Osteocyte (in vitro differentiated cells): ENCODE results near the gene RSPO3. TPM values are rescaled to one million over a fixed set of nuclear protein-coding genes. Genes with fewer than 3 reads are reported as not detected.

ENCODE experiments used
- DNase-seq: peaks from one replicate; pipeline ENCODE4 v3.0.0; 2021; ENCODE audit warnings: mixed read lengths; ENCODE audit not compliant: unreplicated experiment; ENCODE audit errors: extremely low spot score
- H3K27ac Mint-ChIP-seq: one replicate; pipeline ENCODE4 v1.8.0; 2021; ENCODE audit warnings: mild to moderate bottlenecking, mixed read lengths; ENCODE audit not compliant: unreplicated experiment
- H3K27me3 Mint-ChIP-seq: one replicate; pipeline ENCODE4 v1.8.0; 2021; ENCODE audit warnings: mixed read lengths; ENCODE audit not compliant: unreplicated experiment
- H3K36me3 Mint-ChIP-seq: one replicate; pipeline ENCODE4 v1.8.0; 2021; ENCODE audit warnings: mixed read lengths; ENCODE audit not compliant: unreplicated experiment
- H3K4me1 Mint-ChIP-seq: one replicate; pipeline ENCODE4 v1.8.0; 2021; ENCODE audit warnings: mixed read lengths; ENCODE audit not compliant: unreplicated experiment
- H3K4me3 Mint-ChIP-seq: one replicate; pipeline ENCODE4 v1.8.0; 2021; ENCODE audit warnings: mild to moderate bottlenecking, moderate library complexity, mixed read lengths; ENCODE audit not compliant: unreplicated experiment
- H3K9me3 Mint-ChIP-seq: one replicate; pipeline ENCODE4 v1.8.0; 2021; ENCODE audit warnings: mixed read lengths; ENCODE audit not compliant: unreplicated experiment
- CTCF ChIP-seq: fragments of 200-600 bp; sonication (generic); IDR thresholded peaks from 2 replicates; pipeline ENCODE4 v1.5.0; 2021; ENCODE audit warnings: antibody characterized with exemption, mild to moderate bottlenecking, moderate library complexity
- total RNA-seq: library from RNA; stranded (reverse); gene quantifications from 2 replicates; pipeline ENCODE4 v1.2.1, GENCODE V29; 2021

The RSPO3 gene
- total RNA-seq, 1 donor from 2014 or later, result 4.5 TPM

DNA sequence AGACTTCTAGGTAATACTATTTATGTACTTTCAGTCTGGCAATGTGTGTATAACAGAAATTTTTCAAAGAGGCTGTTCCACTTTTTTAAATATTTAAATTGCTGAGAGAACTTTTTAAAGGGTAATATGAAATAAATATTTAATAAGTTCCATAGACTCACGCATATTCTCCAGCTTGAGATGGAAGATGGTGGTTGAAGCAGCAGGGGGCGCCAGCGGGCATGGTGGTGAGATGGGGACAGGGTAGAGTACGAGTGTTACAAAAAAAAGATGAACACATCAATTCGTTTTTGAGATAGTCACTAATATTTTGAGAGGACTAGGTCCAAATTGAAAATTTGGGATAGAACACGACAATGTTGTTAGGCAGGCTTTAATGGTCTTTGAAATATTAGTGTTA, 68.4 kb downstream of the RSPO3 start:
- no peaks in the 10 kb centered on the region for H3K36me3 Mint-ChIP-seq
- H3K4me1 Mint-ChIP-seq, result no peaks in the 10 kb centered on the region
- H3K4me3 Mint-ChIP-seq, result no peak overlapping the region
- H3K9me3 Mint-ChIP-seq, result peaks cover 7% of the 10 kb centered on the region
- H3K27me3 Mint-ChIP-seq, result no peaks in the 10 kb centered on the region
- peak; percentile 36 for TF ChIP-seq CTCF
- H3K27ac Mint-ChIP-seq, result no peak overlapping the region
- DNase-seq, result no peak

DNA sequence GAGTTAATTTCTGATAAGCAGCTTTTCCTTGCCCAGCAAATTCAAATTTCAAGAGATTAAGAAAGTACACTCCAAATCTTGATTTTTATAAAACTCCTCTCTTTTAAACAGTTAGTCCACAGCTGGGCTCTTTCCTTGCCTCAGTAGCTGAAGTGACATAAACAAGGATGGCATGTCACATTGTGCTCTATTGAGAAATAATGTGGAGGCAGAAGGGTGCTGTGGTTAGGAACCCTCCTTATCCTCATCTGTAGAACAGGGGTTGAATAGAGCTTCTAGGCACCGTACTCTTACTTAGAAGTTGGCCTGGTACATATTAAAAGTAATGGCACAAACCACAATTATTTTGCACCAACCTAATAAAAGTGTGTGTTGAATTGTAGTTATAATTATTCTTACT, 70.3 kb downstream of the RSPO3 start:
- Mint-ChIP-seq H3K27me3 (no peaks in the 10 kb centered on the region), H3K9me3 (no peaks in the 10 kb centered on the region), H3K4me3 (no peak overlapping the region), H3K36me3 (no peaks in the 10 kb centered on the region), H3K27ac (no peak overlapping the region), H3K4me1 (no peaks in the 10 kb centered on the region)
- DNase-seq, result no peak
- TF ChIP-seq CTCF, result no peak

DNA sequence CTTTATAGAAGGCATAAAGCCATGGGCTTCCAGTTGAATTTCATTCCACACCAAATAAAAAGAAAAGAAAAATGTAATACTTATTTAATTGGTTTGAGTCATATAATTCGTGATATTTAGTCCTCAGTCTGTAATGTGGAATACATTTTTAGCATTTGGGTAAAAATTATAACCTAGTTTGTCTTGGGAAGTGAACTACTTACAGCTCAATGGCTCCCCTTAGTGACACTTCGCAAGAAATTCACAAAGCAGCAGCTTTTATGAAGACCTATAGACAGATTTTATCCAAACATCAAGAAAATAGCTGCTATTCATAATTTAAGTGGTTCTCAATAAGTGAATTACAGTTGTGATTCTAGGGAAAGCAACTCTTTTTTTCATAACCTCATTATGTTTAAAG, 72.1 kb downstream of the RSPO3 start:
- no peak for DNase-seq
- TF ChIP-seq CTCF, result peak; percentile 71
- H3K27ac Mint-ChIP-seq, result no peak overlapping the region
- no peak overlapping the region for H3K4me3 Mint-ChIP-seq
- no peaks in the 10 kb centered on the region for H3K9me3 Mint-ChIP-seq
- H3K27me3 Mint-ChIP-seq, result no peaks in the 10 kb centered on the region
- no peaks in the 10 kb centered on the region for H3K4me1 Mint-ChIP-seq
- no peaks in the 10 kb centered on the region for H3K36me3 Mint-ChIP-seq

- Mint-ChIP-seq H3K27me3 (no peaks in the 10 kb centered on the region), H3K4me3 (no peak overlapping the region), H3K4me1 (no peaks in the 10 kb centered on the region), H3K27ac (no peak overlapping the region), H3K36me3 (no peaks in the 10 kb centered on the region), H3K9me3 (no peaks in the 10 kb centered on the region)
- TF ChIP-seq CTCF, result no peak
- DNase-seq, result no peak
Observed at GRCh38 chr6:127191716-127192115, 73.2 kb downstream of the RSPO3 start.

DNA sequence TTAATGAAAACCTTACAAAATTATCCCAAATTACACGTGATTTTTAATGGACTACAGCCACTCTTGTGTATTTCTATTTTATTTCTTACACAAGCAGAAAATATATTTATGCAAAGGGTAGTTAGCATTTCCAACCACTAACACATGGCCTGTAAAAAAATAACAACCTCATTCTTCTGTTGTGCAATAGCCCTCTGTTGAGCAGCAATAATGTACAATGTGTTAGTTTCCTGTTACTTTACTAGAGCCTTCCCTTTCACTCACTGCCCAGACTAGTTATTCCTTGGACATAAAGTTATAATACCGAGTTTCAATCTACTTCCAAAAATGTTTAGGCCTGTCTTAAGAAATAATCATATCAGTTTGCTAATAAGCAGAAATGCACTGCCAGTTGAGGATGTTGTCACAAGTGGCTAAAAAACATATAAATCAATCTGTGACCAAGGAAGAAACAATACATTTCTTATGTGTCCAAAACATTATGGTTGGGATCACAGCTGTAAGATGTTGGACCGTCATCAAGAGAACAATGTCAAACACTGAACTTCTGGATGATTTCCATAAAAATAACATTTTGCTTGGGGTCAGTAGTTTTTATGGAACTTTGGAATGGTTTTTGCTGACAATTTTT, 74.6 kb downstream of the RSPO3 start:
- Mint-ChIP-seq H3K27me3 (no peaks in the 10 kb centered on the region), H3K9me3 (no peaks in the 10 kb centered on the region), H3K4me1 (no peaks in the 10 kb centered on the region), H3K27ac (no peak overlapping the region), H3K4me3 (no peak overlapping the region), H3K36me3 (no peaks in the 10 kb centered on the region)
- no peak for DNase-seq
- TF ChIP-seq CTCF, result no peak
